HG03060 (cell line): ENCODE data around the gene PAM16.
"Not testable (repeated sequence)": the region's sequence is repeated elsewhere in the genome, so short reads cannot be mapped to it uniquely, and the experiment has no call there.

Source experiments
- ATAC-seq: cut with Tn5 transposase; IDR thresholded peaks from one replicate; pipeline ENCODE4 v1.9.1; 2021; ENCODE audit warnings: low read depth, moderate number of reproducible peaks; ENCODE audit not compliant: unreplicated experiment

The PAM16 gene

GRCh38 chr16:4337540-4338088 is 13.5 kb downstream of the PAM16 start:
- ATAC-seq, result no peak

GRCh38 chr16:4336701-4337539 is 14.2 kb downstream of the PAM16 start:
- no peak for ATAC-seq

GRCh38 chr16:4334724-4335495 is 16.2 kb downstream of the PAM16 start:
- no peak for ATAC-seq

- not testable (repeated sequence) for ATAC-seq
Observed at GRCh38 chr16:4333714-4334113, 17.4 kb downstream of the PAM16 start.

- no peak for ATAC-seq
Observed at GRCh38 chr16:4333308-4333638, 17.8 kb downstream of the PAM16 start.

GRCh38 chr16:4332623-4333307 is 18.4 kb downstream of the PAM16 start:
- no peak for ATAC-seq

GRCh38 chr16:4332083-4332482 is 19.0 kb downstream of the PAM16 start:
- no peak for ATAC-seq

GRCh38 chr16:4330277-4330874 is 20.7 kb downstream of the PAM16 start:
- ATAC-seq, result no peak

- ATAC-seq, result no peak
Observed at GRCh38 chr16:4328782-4329775, 22.0 kb downstream of the PAM16 start.

GRCh38 chr16:4328046-4328781 is 22.9 kb downstream of the PAM16 start:
- ATAC-seq, result no peak

GRCh38 chr16:4327386-4328045 is 23.6 kb downstream of the PAM16 start:
- ATAC-seq, result no peak

- ATAC-seq, result no peak
Observed at GRCh38 chr16:4325253-4325758, 25.8 kb downstream of the PAM16 start.

- no peak for ATAC-seq
Observed at GRCh38 chr16:4324492-4325252, 26.4 kb downstream of the PAM16 start.

GRCh38 chr16:4323845-4324488 is 27.2 kb downstream of the PAM16 start:
- no peak for ATAC-seq

GRCh38 chr16:4323071-4323844 is 27.9 kb downstream of the PAM16 start:
- ATAC-seq, result no peak
